CMK (cell line): ENCODE measurements around the gene SDSL.

Source experiments
- DNase-seq: peaks from one replicate; pipeline ENCODE4 v3.0.0-alpha.2; 2010; ENCODE audit warnings: low read depth

The SDSL gene

DNA sequence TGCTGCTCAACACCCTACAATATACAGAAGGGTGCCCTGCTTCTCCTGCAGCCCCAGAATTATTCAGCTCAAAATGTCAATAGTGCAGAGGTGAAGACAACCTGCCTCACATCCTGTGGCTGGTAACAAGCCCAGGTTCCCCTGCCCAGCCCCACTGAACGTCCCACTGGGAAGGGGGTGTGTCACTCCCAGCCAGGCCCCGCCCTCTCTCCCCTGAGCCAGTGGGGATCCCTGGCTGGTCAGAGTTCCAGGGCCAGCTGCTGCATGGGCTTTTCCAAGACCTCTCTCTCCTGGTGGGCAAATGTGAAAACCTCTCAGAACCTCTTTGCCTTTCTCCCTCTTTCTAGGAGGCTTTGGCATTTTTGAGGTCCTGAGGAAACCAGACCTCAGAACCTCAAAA lies 63.1 kb downstream of the SDSL start:
- DNase-seq: no peak

DNA sequence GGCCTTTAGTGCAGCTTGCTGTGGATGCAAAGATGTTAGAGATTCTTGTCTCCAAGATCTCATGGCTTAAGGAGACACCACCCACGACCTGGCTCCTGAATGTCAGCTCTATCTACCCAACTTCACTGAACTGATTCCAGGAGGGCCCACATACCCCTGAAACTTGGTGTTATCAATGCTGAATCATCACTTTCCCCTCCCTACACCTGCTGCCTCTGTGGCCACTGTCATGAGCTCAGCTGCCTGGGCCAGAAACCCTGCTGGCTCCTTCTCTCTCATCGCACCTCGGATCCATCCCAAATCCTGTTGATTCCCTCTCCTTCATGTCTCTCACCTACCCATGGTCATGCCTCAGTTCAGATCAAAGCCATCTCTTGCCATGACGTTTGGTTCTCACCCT lies 64.5 kb downstream of the SDSL start:
- DNase-seq: no peak
